K562 (cell line): ENCODE measurements around the gene TMEM53. TPM values are rescaled to one million over a fixed set of nuclear protein-coding genes. Genes with fewer than 3 reads are reported as not detected.

Source experiments
- CBX1 ChIP-seq: sonication (generic); IDR thresholded peaks from 2 replicates; pipeline ENCODE4 v1.6.1; 2016; ENCODE audit warnings: antibody characterized with exemption, low read depth, mild to moderate bottlenecking
- CHAMP1 ChIP-seq: fragments of 450-650 bp; IDR thresholded peaks from 2 replicates; pipeline ENCODE4 v1.6.1; 2016; ENCODE audit warnings: mild to moderate bottlenecking
- CTBP1 ChIP-seq: fragments of 450-650 bp; IDR thresholded peaks from 2 replicates; pipeline ENCODE4 v1.6.1; 2016; ENCODE audit warnings: borderline replicate concordance
- CTCF ChIP-seq, 3 experiments: IDR thresholded peaks in 2 of 3; conservative IDR thresholded peaks in 1 of 3; 2 replicates each; pipeline ENCODE4 v1.5.1; 2011 to 2012; ENCODE audit warnings: low read length in 3 of 3, mild to moderate bottlenecking in 3 of 3, control low read depth in 2 of 3, improper control_type of control experiment in 1 of 3, inconsistent platforms in 1 of 3, low read depth in 1 of 3, mixed read lengths in 1 of 3, moderate library complexity in 1 of 3; ENCODE audit not compliant: insufficient read depth in 2 of 3
- E2F6 ChIP-seq, 2 experiments: IDR thresholded peaks; 2 replicates each; pipeline ENCODE4 v1.6.1; 2011; ENCODE audit warnings: borderline replicate concordance in 1 of 2, control low read depth in 1 of 2, low read depth in 1 of 2, low read length in 1 of 2, mild to moderate bottlenecking in 1 of 2, mixed read lengths in 1 of 2, moderate library complexity in 1 of 2; ENCODE audit not compliant: insufficient read depth in 1 of 2, insufficient read length in 1 of 2, poor library complexity in 1 of 2, severe bottlenecking in 1 of 2; ENCODE audit errors: extremely low read depth in 1 of 2
- EHMT2 ChIP-seq: fragments of 450-650 bp; IDR thresholded peaks from 2 replicates; pipeline ENCODE4 v1.6.1; 2018; ENCODE audit warnings: antibody characterized with exemption
- HMGN3 ChIP-seq: IDR thresholded peaks from 2 replicates; pipeline ENCODE4 v1.6.1; 2011; ENCODE audit warnings: borderline replicate concordance, low read depth, mild to moderate bottlenecking, mixed read lengths, low read length; ENCODE audit not compliant: insufficient read length; ENCODE audit errors: extremely low read depth
- KAT2B ChIP-seq: IDR thresholded peaks from one replicate; pipeline ENCODE4 v1.6.1; 2012; ENCODE audit warnings: low read depth, mild to moderate bottlenecking, control low read depth, inconsistent platforms, low read length, moderate library complexity
- MTA1 ChIP-seq: fragments of 450-650 bp; IDR thresholded peaks from 2 replicates; pipeline ENCODE4 v1.6.1; 2017; ENCODE audit warnings: borderline replicate concordance
- RREB1 ChIP-seq: fragments of 250-450 bp; sonication (Bioruptor Pico); IDR thresholded peaks from 2 replicates; pipeline ENCODE4 v1.4.0; 2020
- ZNF140 ChIP-seq: fragments of 250-450 bp; sonication (Bioruptor Pico); IDR thresholded peaks from 2 replicates; pipeline ENCODE4 v1.8.0; 2021; ENCODE audit warnings: moderate library complexity, mild to moderate bottlenecking, inconsistent platforms
- polyA plus RNA-seq, 8 experiments: library from polyadenylated mRNA; depleted of rRNA in 4 of 8; stranded (reverse) in 5 of 8; unstranded in 3 of 8; fragments of >200 nt; fragmentation: Nextera tagmentation in 2 of 8; fragmentation: Illumina TruSeq in 1 of 8; extraction: Ambion mirVana in 2 of 8; extraction: Trizol in 1 of 8; gene quantifications; 2 replicates each; pipeline versions ENCODE4 v1.2.1 to v1.2.3, GENCODE V29; 2011 to 2014; ENCODE audit warnings: inconsistent platforms in 1 of 8, missing spikeins in 1 of 8
- total RNA-seq, 7 experiments: library from RNA; depleted of rRNA in 6 of 7; stranded (reverse); fragments of >200 nt in 6 of 7; fragmentation: Illumina TruSeq in 2 of 7; extraction: Trizol in 2 of 7; gene quantifications; 2 replicates each; pipeline versions ENCODE4 v1.2.1 to v1.2.3, GENCODE V29; 2011 to 2021; ENCODE audit warnings: low replicate concordance in 1 of 7

TMEM53 gene
- total and polyA plus RNA-seq, 9 of the 15 experiments (the other 6 are each of a cell fraction or from before 2014, with no cell fraction given): 0.23 to 3.7 (median 2.0) TPM

- TF ChIP-seq CHAMP1: no peak
- no peak for TF ChIP-seq MTA1
- TF ChIP-seq EHMT2: peak; percentile 60
- TF ChIP-seq HMGN3: no peak
- no peak for TF ChIP-seq RREB1
- 0 out of 2 replicates have a peak, but pooled peaks have one; percentile 17 for TF ChIP-seq CTBP1
- no peak for TF ChIP-seq KAT2B
- no peak for TF ChIP-seq CTCF (IDR thresholded peaks at IDR 0.05 in 2 of 3, conservative IDR thresholded peaks at IDR 0.05 in 1 of 3; ENCODE audit: insufficient read depth in 2 of 3, low read depth in 1 of 3, low read length in 3 of 3)
- no peak for TF ChIP-seq ZNF140 (CRISPR knock-in tag)
- no peak for TF ChIP-seq CBX1
- no peak for TF ChIP-seq E2F6 (IDR thresholded peaks at IDR 0.05; ENCODE audit: borderline replicate concordance in 1 of 2, extremely low read depth in 1 of 2, insufficient read depth in 1 of 2, insufficient read length in 1 of 2, low read depth in 1 of 2, low read length in 1 of 2, poor library complexity in 1 of 2, severe bottlenecking in 1 of 2)
These were observed 67.5 kb downstream of the TMEM53 start (continued) for GRCh38 chr1:44606701-44607281.
